ENCODE measurements around the gene APOBEC3A.
"Not testable (repeated sequence)": the region's sequence is repeated elsewhere in the genome, so short reads cannot be mapped to it uniquely, and the experiment has no call there.

Gene APOBEC3A

DNA sequence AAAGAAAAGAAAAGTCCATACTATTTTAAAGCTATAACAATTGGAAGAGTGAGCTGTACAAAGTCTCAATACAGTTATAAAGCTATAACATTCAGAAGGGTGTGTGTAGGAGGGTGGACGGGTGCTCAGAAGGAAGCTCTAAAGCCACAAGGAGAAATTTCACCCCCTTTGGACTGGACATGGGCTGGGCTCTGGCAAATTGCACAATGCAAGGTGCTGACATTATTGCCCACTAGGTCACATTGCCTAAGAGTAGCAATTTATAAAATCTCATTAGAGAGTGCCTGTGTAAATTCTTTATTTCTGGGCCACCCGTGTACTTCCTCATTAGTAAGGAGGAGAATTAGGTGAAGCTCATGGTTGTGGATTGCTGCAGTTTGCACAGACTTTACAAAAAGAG is 5.7 kb upstream of the APOBEC3A start:
- peaks cover 3% of the 10 kb centered on the region for H3K27me3 Mint-ChIP-seq
- no peaks in the 10 kb centered on the region for H3K9me3 Mint-ChIP-seq
- H3K4me3 Mint-ChIP-seq, result no peak overlapping the region
- no peaks in the 10 kb centered on the region for H3K36me3 Mint-ChIP-seq
- H3K4me1 Mint-ChIP-seq, result peaks cover 23% of the 10 kb centered on the region
- H3K27ac Mint-ChIP-seq, result no peak overlapping the region

DNA sequence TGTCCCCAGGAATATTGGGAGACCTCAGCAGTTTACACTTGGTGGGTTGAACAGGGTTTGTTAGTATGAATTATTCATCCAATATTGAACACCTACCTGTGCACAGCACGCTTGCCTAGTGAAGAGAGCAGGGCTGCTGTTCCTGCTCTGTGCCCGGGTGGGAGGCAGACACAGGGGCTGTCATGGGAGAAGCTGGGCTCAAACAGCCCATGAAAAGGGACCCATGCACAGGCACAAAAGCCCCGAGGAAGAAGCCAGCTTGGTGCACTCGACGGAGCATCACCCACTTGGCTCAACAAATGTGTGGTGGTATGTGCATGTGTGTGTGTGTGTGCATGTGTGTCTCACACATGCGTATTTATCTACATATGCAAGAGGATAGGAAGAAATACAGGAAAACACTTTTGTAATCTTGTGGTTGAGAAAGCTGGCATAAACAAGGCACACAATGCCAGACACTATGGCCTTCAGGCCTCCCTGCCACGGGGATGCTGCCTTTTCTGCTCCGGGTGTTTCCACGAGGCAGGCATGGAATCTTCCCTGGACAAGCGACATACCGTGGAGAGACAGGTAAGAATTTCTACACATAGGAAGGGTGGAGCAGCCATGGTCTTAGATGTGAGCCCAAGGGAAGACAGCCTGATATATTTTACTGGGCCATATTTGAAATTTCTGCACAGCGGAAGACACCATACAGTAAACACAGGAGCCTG is 5.0 kb upstream of the APOBEC3A start:
- Mint-ChIP-seq H3K27ac (no peak overlapping the region), H3K4me3 (no peak overlapping the region), H3K36me3 (no peaks in the 10 kb centered on the region), H3K27me3 (no peaks in the 10 kb centered on the region), H3K4me1 (peaks cover 17% of the 10 kb centered on the region), H3K9me3 (no peaks in the 10 kb centered on the region)

DNA sequence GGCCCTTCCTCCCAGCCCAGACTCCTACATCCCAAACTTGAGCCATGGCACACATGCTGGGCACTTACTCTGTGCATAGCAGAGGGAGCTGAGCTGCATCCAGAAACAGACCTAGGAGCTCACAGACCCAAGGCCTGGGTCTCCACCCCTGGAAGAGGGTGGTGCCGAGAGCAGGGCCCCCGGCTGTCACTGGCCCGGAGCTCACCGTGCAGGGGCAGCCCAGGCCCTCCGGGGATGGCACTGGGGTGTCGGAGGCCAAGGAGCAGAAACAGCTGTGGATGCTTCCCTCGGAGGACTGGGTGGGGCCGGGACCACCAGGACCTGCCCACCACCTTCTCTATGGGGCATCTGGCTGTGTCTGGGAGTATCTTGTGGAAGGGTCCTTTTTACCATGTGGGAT is 4.3 kb upstream of the APOBEC3A start:
- Mint-ChIP-seq H3K4me3 (no peak overlapping the region), H3K9me3 (no peaks in the 10 kb centered on the region), H3K27ac (no peak overlapping the region), H3K27me3 (no peaks in the 10 kb centered on the region), H3K4me1 (peaks cover 12% of the 10 kb centered on the region), H3K36me3 (no peaks in the 10 kb centered on the region)

DNA sequence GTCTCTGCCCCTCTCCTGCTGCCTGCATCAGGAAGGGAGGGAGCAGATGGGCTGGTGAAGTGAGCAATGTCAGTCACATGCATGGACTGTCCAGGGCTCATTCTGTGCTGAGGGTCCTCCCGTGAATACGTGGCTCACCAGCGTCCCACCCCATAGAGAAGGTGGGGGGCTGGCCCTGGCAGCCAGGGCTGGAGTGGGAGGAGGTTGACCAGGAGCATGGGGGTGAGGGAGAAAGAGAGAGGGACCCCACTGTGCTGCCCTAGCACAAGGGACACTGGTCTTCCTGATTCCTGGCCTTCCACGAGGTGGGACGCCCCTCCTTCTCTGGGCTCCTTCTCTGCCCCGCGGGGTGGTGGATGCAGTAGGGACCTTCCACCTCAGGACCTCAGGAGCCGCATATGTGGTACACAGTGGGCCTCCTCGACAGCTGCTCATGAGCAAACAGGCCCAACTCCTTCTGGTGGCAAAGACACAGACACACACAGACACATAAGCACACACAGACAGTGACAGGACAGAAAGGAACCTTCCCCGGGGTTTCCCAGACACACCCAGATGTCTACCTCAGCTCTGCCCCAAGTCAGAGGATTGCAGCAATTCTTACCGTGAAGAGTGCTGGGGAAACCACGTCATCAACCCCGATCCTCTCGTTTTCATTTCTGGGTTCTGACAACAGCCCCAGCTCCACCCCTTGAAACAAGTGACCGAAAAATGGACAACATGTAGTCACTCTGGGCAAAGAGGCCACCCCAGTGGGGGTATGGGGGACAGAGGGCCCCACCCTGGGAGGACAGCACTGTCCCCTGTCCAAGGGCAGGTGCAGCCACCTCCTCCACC is 3.6 kb upstream of the APOBEC3A start:
- H3K4me3 Mint-ChIP-seq, result peak overlapping the region; percentile 40
- H3K9me3 Mint-ChIP-seq, result no peaks in the 10 kb centered on the region
- no peaks in the 10 kb centered on the region for H3K27me3 Mint-ChIP-seq
- peaks cover 12% of the 10 kb centered on the region for H3K4me1 Mint-ChIP-seq
- no peaks in the 10 kb centered on the region for H3K36me3 Mint-ChIP-seq
- H3K27ac Mint-ChIP-seq, result peak overlapping the region; percentile 78

DNA sequence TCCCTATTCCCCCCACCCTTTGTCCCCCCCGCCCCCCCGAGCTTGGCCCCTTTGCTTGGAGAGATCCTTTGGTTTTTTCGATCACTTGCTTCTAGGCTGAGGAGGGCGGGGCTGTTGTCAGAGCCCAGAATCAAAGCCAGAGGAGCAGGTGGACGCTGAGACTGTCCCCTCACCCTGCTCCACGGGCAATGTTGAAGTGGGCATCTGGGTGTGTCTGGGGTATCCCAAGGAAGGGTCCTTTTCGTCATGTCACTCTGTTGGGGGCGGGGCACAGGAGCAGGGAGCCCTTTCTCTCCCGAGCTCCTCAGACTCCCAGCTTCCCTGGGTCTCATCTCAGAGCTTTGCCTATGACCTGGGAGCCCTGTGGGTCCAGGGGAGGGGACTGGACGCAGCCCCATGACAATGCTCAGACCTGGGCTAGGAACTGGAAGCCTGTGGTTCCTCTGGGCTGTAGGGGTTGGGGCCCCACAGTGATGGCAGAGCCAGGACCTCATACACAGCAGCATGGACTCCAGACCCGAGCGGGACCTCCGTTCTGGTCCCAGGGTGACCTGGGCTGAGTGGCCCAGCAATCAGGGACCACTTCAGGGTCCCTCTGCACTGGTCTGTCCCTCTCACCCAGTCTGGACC is 2.9 kb upstream of the APOBEC3A start:
- no peaks in the 10 kb centered on the region for H3K9me3 Mint-ChIP-seq
- H3K27me3 Mint-ChIP-seq, result no peaks in the 10 kb centered on the region
- H3K36me3 Mint-ChIP-seq, result no peaks in the 10 kb centered on the region
- peaks cover 12% of the 10 kb centered on the region for H3K4me1 Mint-ChIP-seq
- no peak overlapping the region for H3K4me3 Mint-ChIP-seq
- H3K27ac Mint-ChIP-seq, result peak overlapping the region; percentile 4

DNA sequence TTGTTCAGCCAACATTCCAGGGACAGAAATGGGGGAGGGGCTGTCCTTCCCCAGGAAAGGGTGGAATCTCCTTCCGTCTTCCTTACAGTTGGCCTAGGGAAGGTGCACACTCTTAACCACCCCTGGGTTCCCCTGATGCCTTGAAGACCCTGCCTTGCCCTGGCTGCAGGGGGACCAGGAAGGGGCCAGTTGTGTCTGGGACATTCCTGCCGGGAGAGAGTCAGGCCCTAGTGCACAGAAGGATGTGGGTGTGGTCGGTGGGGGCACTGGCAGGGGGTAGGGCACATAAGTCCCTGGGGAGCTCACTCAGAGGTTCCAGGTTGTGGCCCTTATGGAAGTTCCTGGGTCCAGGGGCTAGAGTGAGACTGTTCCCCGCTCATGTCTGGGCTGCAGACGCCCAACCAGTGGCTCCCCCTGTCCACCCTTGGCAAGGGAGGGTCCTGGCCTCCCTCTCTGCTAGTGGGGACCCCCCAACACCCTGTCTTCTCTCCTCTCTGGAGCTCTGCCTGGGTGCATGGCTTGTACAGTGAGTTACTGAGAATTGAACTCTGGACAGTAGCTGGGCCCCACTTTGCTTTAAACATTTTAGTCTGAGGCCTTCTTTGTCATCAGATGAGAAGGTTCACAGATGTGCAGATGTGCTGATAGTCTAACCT is 2.0 kb upstream of the APOBEC3A start:
- Mint-ChIP-seq H3K4me3 (no peak overlapping the region), H3K27ac (peak overlapping the region; percentile 41), H3K4me1 (peaks cover 12% of the 10 kb centered on the region), H3K9me3 (no peaks in the 10 kb centered on the region), H3K27me3 (no peaks in the 10 kb centered on the region), H3K36me3 (no peaks in the 10 kb centered on the region)

DNA sequence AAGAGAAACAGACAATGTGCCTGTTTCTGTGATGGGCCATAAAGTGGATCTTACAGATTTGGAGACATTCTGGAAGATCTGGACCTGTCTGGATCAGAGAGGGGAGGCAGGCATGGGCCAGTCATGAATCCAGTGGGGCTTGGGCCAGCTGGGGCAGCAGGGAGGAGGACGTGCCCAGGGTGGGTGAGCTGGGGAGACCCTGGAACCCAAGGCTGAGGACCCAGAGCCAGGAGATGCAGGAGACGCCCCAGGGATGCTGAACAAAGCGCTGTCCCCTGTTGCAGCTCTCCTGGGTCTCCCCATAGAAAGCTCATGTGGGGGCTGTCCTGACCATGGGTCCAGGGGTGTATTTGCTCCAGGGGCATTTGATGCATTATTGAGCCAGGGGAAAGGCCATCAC is 1.5 kb upstream of the APOBEC3A start:
- no peaks in the 10 kb centered on the region for H3K27me3 Mint-ChIP-seq
- H3K27ac Mint-ChIP-seq, result no peak overlapping the region

DNA sequence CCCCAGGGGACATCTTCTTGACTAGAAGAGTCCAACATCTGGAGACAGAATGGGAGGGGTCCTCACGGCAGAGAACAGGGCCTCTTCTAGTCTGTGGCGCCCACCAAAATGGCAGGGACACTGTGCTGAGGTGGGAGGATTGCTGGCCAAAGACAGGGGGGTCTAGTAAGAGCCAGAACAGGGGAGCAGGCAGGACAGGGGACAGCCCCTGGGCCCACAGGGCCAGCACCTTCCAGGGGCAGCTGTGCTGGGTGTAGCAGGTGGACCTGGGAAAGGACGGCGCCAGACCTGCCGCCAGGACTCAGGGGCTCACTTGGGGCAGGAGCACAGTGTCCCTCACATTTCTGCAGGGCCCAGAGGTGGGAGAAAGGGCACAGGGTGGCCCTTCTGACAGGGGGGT is 858 bp upstream of the APOBEC3A start:
- Mint-ChIP-seq H3K27ac (no peak overlapping the region), H3K36me3 (no peaks in the 10 kb centered on the region)

More for the DNA sequence above, 1.5 kb upstream of the APOBEC3A start:
- Mint-ChIP-seq H3K36me3 (no peaks in the 10 kb centered on the region), H3K4me1 (peaks cover 12% of the 10 kb centered on the region), H3K9me3 (no peaks in the 10 kb centered on the region), H3K4me3 (peak overlapping the region; percentile 19)

DNA sequence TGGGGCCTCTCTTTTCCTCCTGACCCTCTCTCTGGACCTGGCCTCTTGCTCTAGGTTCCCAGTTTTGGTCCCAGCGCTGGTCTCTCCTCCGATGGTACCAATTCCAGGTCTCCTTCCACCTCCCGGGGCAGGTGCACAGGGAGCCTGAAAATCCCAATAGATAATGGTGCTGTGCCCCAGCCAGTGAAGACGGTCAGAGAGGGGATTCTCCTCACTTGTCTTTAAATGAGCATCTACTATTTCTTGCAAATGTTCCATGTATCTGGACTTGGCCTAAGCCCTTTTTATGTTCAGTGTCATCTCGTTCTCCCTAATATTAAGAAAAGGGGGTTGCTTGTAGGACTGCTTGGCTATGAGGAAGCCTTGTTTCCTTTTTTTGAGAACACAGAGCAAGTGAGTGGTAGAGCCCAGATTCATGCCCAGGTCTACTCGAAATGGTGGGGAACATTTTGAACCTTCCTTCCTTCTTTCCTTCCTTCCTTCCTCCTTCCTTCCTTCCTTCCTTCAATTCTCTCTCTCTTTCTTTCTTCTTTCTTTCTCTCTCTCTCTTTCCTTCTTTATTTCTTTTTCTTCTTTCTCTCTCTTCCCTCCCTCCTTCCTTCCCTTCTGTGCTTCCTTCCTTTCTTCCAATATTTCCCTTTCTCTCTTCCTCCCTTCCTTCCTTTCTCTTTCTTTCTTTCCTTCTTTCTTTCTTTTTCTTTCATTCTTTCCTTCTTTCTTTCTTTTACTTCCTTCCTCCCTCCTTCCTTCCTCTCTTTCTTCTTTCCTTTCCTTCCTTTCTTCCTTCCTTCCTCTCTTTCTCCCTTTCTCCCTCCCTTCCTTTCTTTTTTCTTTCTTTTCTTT is 620 bp downstream of the APOBEC3A start:
- no peak overlapping the region for H3K4me3 Mint-ChIP-seq
- H3K4me1 Mint-ChIP-seq, result peaks cover 6% of the 10 kb centered on the region

More for the DNA sequence above, 858 bp upstream of the APOBEC3A start:
- peaks cover 12% of the 10 kb centered on the region for H3K4me1 Mint-ChIP-seq
- no peak overlapping the region for H3K4me3 Mint-ChIP-seq
- H3K9me3 Mint-ChIP-seq, result no peaks in the 10 kb centered on the region
- no peaks in the 10 kb centered on the region for H3K27me3 Mint-ChIP-seq

DNA sequence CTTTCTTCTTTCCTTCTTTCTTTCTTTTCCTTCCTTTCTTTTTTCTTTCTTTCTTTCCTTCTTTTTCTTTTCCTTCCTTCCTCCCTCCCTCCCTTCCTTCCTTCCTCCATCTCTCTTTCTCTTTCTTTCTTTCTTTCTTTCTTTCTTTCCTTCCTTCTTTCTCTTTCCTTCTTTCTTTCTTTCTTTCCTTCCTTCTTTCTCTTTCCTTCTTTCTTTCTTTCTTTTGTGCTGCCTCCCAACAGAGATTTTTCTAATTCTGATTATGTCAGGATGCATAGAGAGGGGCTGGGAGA is 1.2 kb downstream of the APOBEC3A start:
- not testable (repeated sequence) for H3K4me1 Mint-ChIP-seq, H3K27me3 Mint-ChIP-seq, H3K9me3 Mint-ChIP-seq, H3K36me3 Mint-ChIP-seq, H3K4me3 Mint-ChIP-seq
- H3K27ac Mint-ChIP-seq, result peak overlapping the region; percentile 94

More for the DNA sequence above, 620 bp downstream of the APOBEC3A start:
- H3K27me3 Mint-ChIP-seq, result no peaks in the 10 kb centered on the region
- no peak overlapping the region for H3K27ac Mint-ChIP-seq
- no peaks in the 10 kb centered on the region for H3K36me3 Mint-ChIP-seq
- H3K9me3 Mint-ChIP-seq, result no peaks in the 10 kb centered on the region

DNA sequence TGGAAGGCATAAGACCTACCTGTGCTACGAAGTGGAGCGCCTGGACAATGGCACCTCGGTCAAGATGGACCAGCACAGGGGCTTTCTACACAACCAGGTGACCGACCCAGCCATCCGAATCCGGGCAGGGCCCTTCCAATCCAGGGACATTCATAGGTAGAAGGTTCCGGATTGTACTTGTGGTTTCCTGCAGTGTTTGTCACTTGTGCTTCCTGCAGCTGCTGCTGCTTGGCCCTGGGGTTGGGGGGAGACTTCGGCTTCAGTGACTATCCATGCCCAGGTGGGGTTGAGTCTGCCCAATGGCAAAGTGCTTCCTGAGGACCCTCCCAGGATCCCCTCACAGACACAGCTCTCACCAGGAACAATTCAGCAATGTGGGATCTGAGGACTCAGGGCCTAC is 2.2 kb downstream of the APOBEC3A start:
- no peaks in the 10 kb centered on the region for H3K4me1 Mint-ChIP-seq
- H3K4me3 Mint-ChIP-seq, result no peak overlapping the region
- no peak overlapping the region for H3K27ac Mint-ChIP-seq
- H3K27me3 Mint-ChIP-seq, result no peaks in the 10 kb centered on the region
- H3K36me3 Mint-ChIP-seq, result no peaks in the 10 kb centered on the region
- H3K9me3 Mint-ChIP-seq, result no peaks in the 10 kb centered on the region

DNA sequence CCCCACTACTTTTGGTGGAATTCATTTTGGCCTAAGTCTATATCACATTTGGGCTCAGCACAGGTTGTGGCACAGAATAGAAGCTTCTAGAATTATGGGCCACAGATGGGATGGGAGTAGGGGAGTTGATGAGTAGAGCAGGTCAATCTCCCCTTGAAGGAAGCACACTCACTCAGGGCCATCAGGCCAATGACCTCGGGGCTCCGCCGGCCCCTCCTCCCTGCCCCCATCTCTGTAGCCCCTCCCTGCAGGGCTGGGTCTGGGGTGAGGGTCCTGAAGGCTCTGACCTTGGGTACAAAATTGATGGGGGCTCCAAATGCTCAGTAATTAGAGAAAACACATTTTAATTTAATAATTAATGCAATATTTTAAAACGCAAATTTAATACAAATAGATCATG is 3.3 kb downstream of the APOBEC3A start:
- H3K27ac Mint-ChIP-seq, H3K4me3 Mint-ChIP-seq, H3K4me1 Mint-ChIP-seq, H3K36me3 Mint-ChIP-seq, H3K27me3 Mint-ChIP-seq, H3K9me3 Mint-ChIP-seq: not testable (repeated sequence)

DNA sequence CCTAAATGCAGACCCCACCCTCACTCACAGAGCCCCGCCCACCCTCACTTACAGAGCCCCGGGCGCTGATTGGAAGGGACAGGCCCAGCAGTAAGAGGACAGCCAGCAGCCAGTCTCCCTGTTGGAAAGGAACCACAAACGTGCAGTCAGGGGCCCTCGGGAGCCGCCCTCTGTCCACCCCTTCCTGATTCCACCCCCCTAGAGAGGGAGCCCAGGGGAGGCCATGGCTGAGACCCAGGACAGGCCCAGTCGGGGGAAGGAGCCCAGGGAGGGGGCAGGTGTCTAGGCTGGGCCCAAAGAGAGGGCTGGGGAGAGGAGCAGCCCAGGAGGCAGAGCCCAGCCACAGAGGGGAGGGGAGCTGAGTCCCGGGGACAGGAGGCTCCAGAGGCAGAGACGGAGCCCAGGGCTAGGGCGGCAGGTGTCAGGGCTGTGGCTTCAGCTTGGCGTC is 5.9 kb downstream of the APOBEC3A start:
- H3K27me3 Mint-ChIP-seq, H3K27ac Mint-ChIP-seq, H3K4me3 Mint-ChIP-seq, H3K36me3 Mint-ChIP-seq, H3K9me3 Mint-ChIP-seq, H3K4me1 Mint-ChIP-seq: not testable (repeated sequence)

DNA sequence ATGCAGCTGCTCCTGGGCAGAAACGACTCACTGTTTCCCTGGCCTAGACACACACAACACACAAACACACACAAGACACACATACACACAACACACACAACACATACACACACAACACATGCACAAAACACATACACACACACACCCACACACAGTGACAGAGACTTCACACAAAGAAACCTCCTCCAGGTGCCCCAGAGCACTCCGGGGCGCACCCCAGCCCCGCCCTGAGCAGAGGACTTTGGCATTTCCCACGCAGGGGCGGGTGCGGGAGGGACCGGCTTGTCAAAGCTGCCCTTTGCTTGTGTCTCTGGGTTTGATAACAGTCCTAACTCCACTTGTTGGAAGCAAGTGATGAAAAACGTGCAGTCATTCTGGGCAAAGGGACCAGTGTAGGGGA is 6.5 kb downstream of the APOBEC3A start:
- no peaks in the 10 kb centered on the region for H3K9me3 Mint-ChIP-seq
- H3K4me1 Mint-ChIP-seq, result no peaks in the 10 kb centered on the region
- no peak overlapping the region for H3K4me3 Mint-ChIP-seq
- no peaks in the 10 kb centered on the region for H3K27me3 Mint-ChIP-seq
- no peak overlapping the region for H3K27ac Mint-ChIP-seq
- H3K36me3 Mint-ChIP-seq, result no peaks in the 10 kb centered on the region

DNA sequence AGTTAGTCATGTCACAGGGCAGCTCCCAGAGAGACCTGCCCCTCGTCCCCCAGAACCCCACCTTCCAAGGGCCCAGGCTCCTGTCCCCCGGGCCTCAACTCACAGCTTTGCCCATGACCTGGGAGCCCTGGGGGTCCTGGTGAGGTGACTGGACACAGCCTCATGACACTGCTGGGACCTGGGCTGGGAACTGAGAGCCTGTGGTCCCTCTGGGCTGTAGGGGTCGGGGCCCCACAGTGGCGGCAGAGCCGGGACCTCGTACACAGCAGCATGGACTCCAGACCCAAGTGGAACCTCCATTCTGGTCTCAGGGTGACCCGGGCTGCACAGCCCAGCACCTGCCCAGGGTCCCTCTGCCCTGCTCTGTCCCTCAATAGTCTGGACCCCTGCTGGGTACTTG is 6.9 kb downstream of the APOBEC3A start:
- H3K4me1 Mint-ChIP-seq, result no peaks in the 10 kb centered on the region
- no peak overlapping the region for H3K4me3 Mint-ChIP-seq
- H3K36me3 Mint-ChIP-seq, result no peaks in the 10 kb centered on the region
- no peaks in the 10 kb centered on the region for H3K27me3 Mint-ChIP-seq
- H3K27ac Mint-ChIP-seq, result no peak overlapping the region
- H3K9me3 Mint-ChIP-seq, result no peaks in the 10 kb centered on the region

Data from activated naive CD4-positive, alpha-beta T cell treated with anti-CD3 and anti-CD28 coated beads, Interleukin-2, amount 50 U/mL, for 24 hours (primary cell).